HCT116 (cell line): Measurements from ENCODE around the gene ACOT9. TPM values are rescaled to one million over a fixed set of nuclear protein-coding genes. Genes with fewer than 3 reads are reported as not detected.

Experiments used
- ATAC-seq: fragments of 200-7000 bp; cut with Tn5 transposase; 2 replicates; pipeline ENCODE4 v1.9.1; 2020; ENCODE audit warnings: mild to moderate bottlenecking, moderate library complexity
- Bru-seq: library from RNA; stranded (reverse); fragments of 400-500 nt; gene quantifications from one replicate; lab custom pipeline; 2021; lab: Mats Ljungman, UMichigan
- BruChase-seq, 2 experiments: library from RNA; stranded (reverse); fragments of 400-500 nt; gene quantifications; one replicate each; lab custom pipeline; 2021; lab: Mats Ljungman, UMichigan
- BruUV-seq: library from RNA; stranded (reverse); fragments of 400-500 nt; replicated peaks from 2 replicates; lab custom pipeline; 2021; lab: Mats Ljungman, UMichigan
- CTCF ChIA-PET: fragments of 300-600 bp; sonication (Branson Sonifier 250); formaldehyde crosslinking; loops from one replicate; lab custom pipeline; 2021; ENCODE audit warnings: antibody characterized with exemption; lab: Charles Lee
- POLR2A ChIA-PET: fragments of 300-600, 350-600 bp; sonication (Branson Sonifier 250); formaldehyde crosslinking; loops from one replicate; lab custom pipeline; 2021; ENCODE audit warnings: antibody characterized with exemption; lab: Charles Lee
- RAD21 ChIA-PET, 2 experiments: fragments of 300-600 bp; sonication (Branson Sonifier 250); formaldehyde crosslinking; loops; one replicate each; lab custom pipeline; 2023; ENCODE audit warnings: low total read pairs in 2 of 2; ENCODE audit not compliant: uncharacterized antibody in 2 of 2, unreplicated experiment in 2 of 2, low non-redundant PET in 1 of 2; lab: Charles Lee
- DNase-seq: peaks from one replicate; pipeline ENCODE4 v3.0.0-alpha.2; 2010; ENCODE audit warnings: low read depth, low spot score
- H2AFZ ChIP-seq: fragments of 200-600 bp; shearing (Covaris generic), sonication (generic); 2 replicates; pipeline ENCODE4 v1.6.1; 2017; ENCODE audit warnings: low read depth, mixed run types, mixed read lengths, antibody characterized with exemption, low read length; ENCODE audit not compliant: poor library complexity, severe bottlenecking
- H3K27ac ChIP-seq: 2 replicates; pipeline ENCODE4 v1.5.1; 2012; ENCODE audit warnings: low read depth, low read length
- H3K27me3 ChIP-seq: fragments of 200-600 bp; sonication (generic); 2 replicates; pipeline ENCODE4 v1.6.1; 2016; ENCODE audit warnings: mixed run types, low read length, mixed read lengths; ENCODE audit not compliant: insufficient read depth
- H3K36me3 ChIP-seq, 2 experiments: fragments of 200-500 bp in 1 of 2; fragments of 200-600 bp in 1 of 2; sonication (Bioruptor generic) in 1 of 2; sonication (generic) in 1 of 2; 2 replicates each; pipeline versions ENCODE4 v1.5.1 to v1.6.1; 2014 to 2016; ENCODE audit warnings: low read length in 2 of 2, inconsistent platforms in 1 of 2, mixed read lengths in 1 of 2, mixed run types in 1 of 2; ENCODE audit not compliant: insufficient read depth in 2 of 2, control insufficient read depth in 1 of 2
- H3K4me1 ChIP-seq, 2 experiments: fragments of 200-600 bp in 1 of 2; sonication (generic) in 1 of 2; 2 replicates each; pipeline versions ENCODE4 v1.5.1 to v1.6.1; 2012 to 2017; ENCODE audit warnings: low read length in 2 of 2, inconsistent platforms in 1 of 2, mild to moderate bottlenecking in 1 of 2, mixed read lengths in 1 of 2, mixed run types in 1 of 2, moderate library complexity in 1 of 2; ENCODE audit not compliant: insufficient read depth in 2 of 2, control insufficient read depth in 1 of 2
- H3K4me2 ChIP-seq: fragments of 200-600 bp; sonication (generic); 2 replicates; pipeline ENCODE4 v1.6.1; 2017; ENCODE audit warnings: mixed run types, low read length, mixed read lengths
- H3K4me3 ChIP-seq, 2 experiments: fragments of 200-600 bp in 1 of 2; sonication (generic) in 1 of 2; replicated peaks in 1 of 2; 2 replicates each; pipeline ENCODE4 v1.5.1; 2011 to 2016; ENCODE audit warnings: low read length in 2 of 2, control low read depth in 1 of 2, low read depth in 1 of 2, mild to moderate bottlenecking in 1 of 2, mixed read lengths in 1 of 2, mixed run types in 1 of 2
- H3K79me2 ChIP-seq: fragments of 200-600 bp; sonication (generic); 2 replicates; pipeline ENCODE4 v1.6.1; 2017; ENCODE audit warnings: mild to moderate bottlenecking, mixed run types, low read length, moderate library complexity, mixed read lengths; ENCODE audit not compliant: insufficient read depth
- H3K9ac ChIP-seq: fragments of 200-600 bp; sonication (generic); 2 replicates; pipeline ENCODE4 v1.6.1; 2016; ENCODE audit warnings: low read length, mixed read lengths
- H3K9me2 ChIP-seq: fragments of 200-600 bp; sonication (generic), shearing (Covaris generic); 2 replicates; pipeline ENCODE4 v1.6.1; 2017; ENCODE audit warnings: mixed run types, mild to moderate bottlenecking, moderate library complexity; ENCODE audit not compliant: insufficient read depth
- H3K9me3 ChIP-seq, 2 experiments: fragments of 200-500 bp in 1 of 2; fragments of 200-600 bp in 1 of 2; sonication (Bioruptor generic) in 1 of 2; sonication (generic) in 1 of 2; 2 replicates each; pipeline ENCODE4 v1.6.1; 2014 to 2017; ENCODE audit warnings: low read length in 2 of 2, mixed read lengths in 2 of 2, inconsistent platforms in 1 of 2, low read depth in 1 of 2, mild to moderate bottlenecking in 1 of 2, mixed run types in 1 of 2, moderate library complexity in 1 of 2; ENCODE audit not compliant: control insufficient read depth in 1 of 2, insufficient read depth in 1 of 2
- H4K20me1 ChIP-seq: fragments of 200-600 bp; sonication (generic), shearing (Covaris generic); 2 replicates; pipeline ENCODE4 v1.6.1; 2017; ENCODE audit warnings: mixed run types, mild to moderate bottlenecking, moderate library complexity; ENCODE audit not compliant: insufficient read depth
- ATF3 ChIP-seq: IDR thresholded peaks from 2 replicates; pipeline ENCODE4 v1.6.1; 2012
- CBX3 ChIP-seq: IDR thresholded peaks from 2 replicates; pipeline ENCODE4 v1.6.1; 2012; ENCODE audit warnings: low read depth
- CEBPB ChIP-seq: IDR thresholded peaks from 2 replicates; pipeline ENCODE4 v1.6.1; 2012; ENCODE audit warnings: low read depth
- ELF1 ChIP-seq: IDR thresholded peaks from 2 replicates; pipeline ENCODE4 v1.6.1; 2012; ENCODE audit warnings: low read depth, borderline replicate concordance
- EZH2 ChIP-seq: fragments of 200-600 bp; sonication (generic); IDR thresholded peaks from 2 replicates; pipeline ENCODE4 v1.6.1; 2017; ENCODE audit warnings: antibody characterized with exemption, mixed run types
- EZH2phosphoT487 ChIP-seq: fragments of 200-600 bp; IDR thresholded peaks from 2 replicates; pipeline ENCODE4 v1.6.1; 2018; ENCODE audit warnings: antibody characterized with exemption, borderline replicate concordance
- FOSL1 ChIP-seq: IDR thresholded peaks from 2 replicates; pipeline ENCODE4 v1.6.1; 2012; ENCODE audit warnings: low read depth
- JUND ChIP-seq: IDR thresholded peaks from 2 replicates; pipeline ENCODE4 v1.6.1; 2012
- POLR2A ChIP-seq: IDR thresholded peaks from 2 replicates; pipeline ENCODE4 v1.7.0; 2011; ENCODE audit warnings: borderline replicate concordance; ENCODE audit not compliant: insufficient read depth, insufficient read length; ENCODE audit errors: extremely low read depth
- POLR2AphosphoS5 ChIP-seq: IDR thresholded peaks from 2 replicates; pipeline ENCODE4 v1.6.1; 2011; ENCODE audit warnings: mild to moderate bottlenecking, low read depth, low read length, moderate library complexity
- RAD21 ChIP-seq: IDR thresholded peaks from 2 replicates; pipeline ENCODE4 v1.6.1; 2012; ENCODE audit warnings: low read depth, mild to moderate bottlenecking
- SIN3A ChIP-seq: IDR thresholded peaks from 2 replicates; pipeline ENCODE4 v1.6.1; 2012; ENCODE audit warnings: low read depth
- SP1 ChIP-seq: IDR thresholded peaks from 2 replicates; pipeline ENCODE4 v1.6.1; 2012; ENCODE audit warnings: low read depth
- SRF ChIP-seq: IDR thresholded peaks from 2 replicates; pipeline ENCODE4 v1.6.1; 2012; ENCODE audit warnings: low read depth
- TCF7L2 ChIP-seq: IDR thresholded peaks from 2 replicates; pipeline ENCODE4 v1.7.0; 2011; ENCODE audit warnings: borderline replicate concordance, inconsistent platforms; ENCODE audit not compliant: insufficient read depth, insufficient read length; ENCODE audit errors: extremely low read depth
- ZBTB33 ChIP-seq: IDR thresholded peaks from 2 replicates; pipeline ENCODE4 v1.6.1; 2011; ENCODE audit warnings: mild to moderate bottlenecking, low read length, moderate library complexity; ENCODE audit not compliant: insufficient replicate concordance; ENCODE audit errors: extremely low read depth
- ZNF274 ChIP-seq: fragments of 200-500 bp; sonication (Bioruptor generic); IDR thresholded peaks from 2 replicates; pipeline ENCODE4 v1.6.1; 2014; ENCODE audit warnings: mild to moderate bottlenecking, low read depth, low read length, inconsistent platforms
- intact Hi-C: fragments of 100-400 bp; cut with micrococcal nuclease; formaldehyde crosslinking; loops from 2 replicates; pipeline ENCODE4 v1.10.0; 2022
- long read RNA-seq: library from polyadenylated mRNA; unstranded; transcript quantifications from one replicate; pipeline ENCODE4 v2.0.0, GENCODE V29; 2021; ENCODE audit not compliant: unreplicated experiment
- polyA plus RNA-seq: library from polyadenylated mRNA; unstranded; fragments of >200 nt; gene quantifications from 2 replicates; pipeline ENCODE4 v1.2.1, GENCODE V29; 2012; ENCODE audit warnings: missing spikeins
- total RNA-seq: library from RNA; stranded (reverse); gene quantifications from one replicate; pipeline ENCODE4 v1.2.1, GENCODE V29; 2021; ENCODE audit not compliant: unreplicated experiment
- TF ChIP-seq, protein P1 (sequence below): IDR thresholded peaks from 2 replicates; pipeline ENCODE4 v1.6.1; 2012
- TF ChIP-seq, protein P2 (sequence below), 3 experiments: fragments of 200-600 bp in 1 of 3; sonication (generic) in 1 of 3; IDR thresholded peaks in 2 of 3; conservative IDR thresholded peaks in 1 of 3; 2 replicates each; pipeline ENCODE4 v1.5.1; 2012 to 2017; ENCODE audit warnings: low read depth in 2 of 3, low read length in 2 of 3, antibody characterized with exemption in 1 of 3, borderline replicate concordance in 1 of 3, control low read depth in 1 of 3, mild to moderate bottlenecking in 1 of 3, mixed read lengths in 1 of 3, mixed run types in 1 of 3, moderate library complexity in 1 of 3; ENCODE audit not compliant: insufficient read depth in 1 of 3

ACOT9 gene
- total RNA-seq = 59.7 TPM
- 41.2 and 49.7 TPM in 2 replicates for polyA plus RNA-seq
- percentile 78 among the genes with signal in this experiment for Bru-seq, nascent RNA
- BruChase-seq, experiment 1, labeled RNA remaining after a 6-hour chase = percentile 77 among the genes with signal in this experiment
- percentile 68 among the genes with signal in this experiment for BruChase-seq, experiment 2, labeled RNA remaining after a 2-hour chase
- long read RNA-seq, transcript ACOT9-201 (15 exons, 1,675 nt) = major isoform, 42 of 98 reads
- long read RNA-seq, transcript ACOT9-204 (16 exons, 3,117 nt) = minor isoform, 23 of 98 reads
- long read RNA-seq, partial matches to known transcripts = 8 of 98 reads
- long read RNA-seq, other reads (novel, unspliced or antisense) = 25 of 98 reads

GRCh38 chrX:23742697-23743622, at the start of gene ACOT9:
TSS of gene ACOT9 (minus strand) at chrX:23743276. CDS start at chrX:23743144, 132 bp downstream.
- Histone ChIP-seq H3K36me3 (no peaks in the 10 kb centered on the region), H3K27me3 (no peaks in the 10 kb centered on the region), H3K79me2 (peaks cover 48% of the 10 kb centered on the region), H3K4me1 (peaks cover 0 to 12% of the 10 kb centered on the region in 2 experiments; a peak in 3 of 4 replicates), H3K9me2 (no peaks in the 10 kb centered on the region), H2AFZ (no peak within 1 kb of the TSS), H3K9ac (peak within 1 kb of the TSS; percentile 94), H3K27ac (peak within 1 kb of the TSS; percentile 90), H3K9me3 (no peaks in the 10 kb centered on the region), H3K4me3 (peak within 1 kb of the TSS; percentile 66 to 75), H3K4me2 (peak within 1 kb of the TSS; percentile 75), H4K20me1 (no peaks in the 10 kb centered on the region)
- ATAC-seq (peak; percentile 95), DNase-seq (peak; percentile 87)
- RAD21 ChIA-PET = interaction anchor here in 1 of 2 experiments (0.6 to 1.6 kb wide), 2 partner anchors 159 to 500 kb away, joined by 4 to 7 read pairs; no protein-coding TSS in a partner anchor
- BruUV-seq = TSS peak; percentile 62
- CTCF ChIA-PET = interaction anchor here (1.0 to 1.5 kb wide), 3 partner anchors 14 to 311 kb away, joined by 3 to 5 read pairs (median 4); partner anchors contain the start of gene EIF2S3
- POLR2A ChIA-PET = interaction anchor here (1.0 to 1.8 kb wide), 6 partner anchors 10 to 164 kb away, joined by 3 to 12 read pairs (median 4); partner anchors contain the start of genes APOO, CXorf58 and SAT1
- intact Hi-C loops = loop anchor here (2.0 to 5.0 kb wide), 2 partner anchors 158 to 309 kb away; partner anchors contain the start of gene EIF2S3
- no peak for TF ChIP-seq RAD21
- TF ChIP-seq CEBPB = 0 out of 2 replicates have a peak, but pooled peaks have one; percentile 34
- TF ChIP-seq SP1 = peak; percentile 70
- TF ChIP-seq EZH2 = no peak
- TF ChIP-seq SIN3A = peak; percentile 63
- TF ChIP-seq, protein P1, sequence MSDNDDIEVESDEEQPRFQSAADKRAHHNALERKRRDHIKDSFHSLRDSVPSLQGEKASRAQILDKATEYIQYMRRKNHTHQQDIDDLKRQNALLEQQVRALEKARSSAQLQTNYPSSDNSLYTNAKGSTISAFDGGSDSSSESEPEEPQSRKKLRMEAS = peak; percentile 71; the same call in 1 of the 2 replicates
- TF ChIP-seq CBX3 = peak; percentile 79
- no peak; the same call in 1 of the 2 replicates for TF ChIP-seq SRF
- TF ChIP-seq ATF3 = no peak
- no peak for TF ChIP-seq FOSL1
- TF ChIP-seq POLR2AphosphoS5 = peak; percentile 60
- TF ChIP-seq ELF1 = no peak
- TF ChIP-seq, protein P2, sequence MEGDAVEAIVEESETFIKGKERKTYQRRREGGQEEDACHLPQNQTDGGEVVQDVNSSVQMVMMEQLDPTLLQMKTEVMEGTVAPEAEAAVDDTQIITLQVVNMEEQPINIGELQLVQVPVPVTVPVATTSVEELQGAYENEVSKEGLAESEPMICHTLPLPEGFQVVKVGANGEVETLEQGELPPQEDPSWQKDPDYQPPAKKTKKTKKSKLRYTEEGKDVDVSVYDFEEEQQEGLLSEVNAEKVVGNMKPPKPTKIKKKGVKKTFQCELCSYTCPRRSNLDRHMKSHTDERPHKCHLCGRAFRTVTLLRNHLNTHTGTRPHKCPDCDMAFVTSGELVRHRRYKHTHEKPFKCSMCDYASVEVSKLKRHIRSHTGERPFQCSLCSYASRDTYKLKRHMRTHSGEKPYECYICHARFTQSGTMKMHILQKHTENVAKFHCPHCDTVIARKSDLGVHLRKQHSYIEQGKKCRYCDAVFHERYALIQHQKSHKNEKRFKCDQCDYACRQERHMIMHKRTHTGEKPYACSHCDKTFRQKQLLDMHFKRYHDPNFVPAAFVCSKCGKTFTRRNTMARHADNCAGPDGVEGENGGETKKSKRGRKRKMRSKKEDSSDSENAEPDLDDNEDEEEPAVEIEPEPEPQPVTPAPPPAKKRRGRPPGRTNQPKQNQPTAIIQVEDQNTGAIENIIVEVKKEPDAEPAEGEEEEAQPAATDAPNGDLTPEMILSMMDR (IDR thresholded peaks at IDR 0.05 in 2 of 3, conservative IDR thresholded peaks at IDR 0.05 in 1 of 3; ENCODE audit: borderline replicate concordance in 1 of 3, insufficient read depth in 1 of 3, low read depth in 2 of 3, low read length in 2 of 3) = no peak
- TF ChIP-seq ZBTB33 = no peak
- peak; percentile 37 for TF ChIP-seq JUND
- TF ChIP-seq EZH2phosphoT487 = no peak
- no peak for TF ChIP-seq ZNF274
- TF ChIP-seq POLR2A = peak; percentile 40
- TF ChIP-seq TCF7L2 = no peak
